NCI-H69 (cell line): ENCODE results near the gene INPP1.

Experiments
- DNase-seq: peaks from one replicate; lab custom pipeline; 2025; lab: John Stamatoyannopoulos, UW

INPP1 gene

GRCh38 chr2:190362894-190363293, 19.5 kb downstream of the INPP1 start:
- DNase-seq, result no peak

GRCh38 chr2:190365499-190366204, 22.3 kb downstream of the INPP1 start:
- peak; percentile 70 for DNase-seq

DNA sequence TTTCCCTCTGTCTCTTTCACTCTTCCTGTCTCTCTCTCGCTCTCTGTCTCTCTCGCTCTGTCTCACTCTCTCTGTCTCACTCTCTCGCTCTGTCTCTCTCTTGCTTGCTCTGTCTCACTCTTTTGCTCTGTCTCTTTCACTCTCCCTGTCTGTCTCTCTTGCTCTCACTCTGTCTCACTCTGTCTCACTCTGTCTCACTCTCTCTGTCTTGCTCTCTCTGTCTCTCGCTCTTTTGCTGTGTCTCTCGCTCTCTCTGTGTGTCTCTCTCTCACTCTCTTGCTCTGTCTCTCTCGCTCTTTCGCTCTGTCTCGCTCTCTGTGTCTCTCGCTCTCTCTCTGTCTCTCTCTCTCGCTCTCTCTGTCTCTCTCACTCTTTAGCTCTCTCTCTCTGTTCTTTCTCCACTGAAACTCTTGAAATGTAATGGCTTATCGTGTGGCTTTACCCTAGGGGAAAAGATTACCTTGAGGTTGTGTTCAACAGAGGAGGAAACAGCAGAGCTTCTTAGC, 22.9 kb downstream of the INPP1 start:
- DNase-seq, result no peak

GRCh38 chr2:190367091-190367490, 23.7 kb downstream of the INPP1 start:
- no peak for DNase-seq

- no peak for DNase-seq
Observed at GRCh38 chr2:190369635-190370034, 26.2 kb downstream of the INPP1 start.

DNA sequence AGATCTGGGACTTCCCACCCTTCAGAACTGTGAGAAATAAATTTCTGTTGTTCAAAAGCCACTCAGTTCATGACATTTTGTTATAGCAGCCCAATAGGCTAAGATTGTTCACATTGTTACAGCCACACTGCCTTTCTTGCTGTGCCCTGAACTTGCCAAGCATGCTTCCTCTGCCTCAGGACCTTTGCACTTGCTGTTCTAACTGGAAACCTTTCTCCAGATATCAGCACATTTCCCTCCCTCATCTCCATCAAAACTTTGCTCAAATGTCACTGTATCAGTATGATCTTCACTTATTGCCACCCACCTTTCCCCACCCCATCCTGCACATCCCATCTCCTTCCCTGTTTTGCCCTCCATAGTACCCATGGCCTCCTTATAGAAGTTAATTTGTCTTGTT, 32.7 kb downstream of the INPP1 start:
- DNase-seq, result no peak

- peak; percentile 39 for DNase-seq
Observed at GRCh38 chr2:190376591-190377245, 33.3 kb downstream of the INPP1 start.

DNA sequence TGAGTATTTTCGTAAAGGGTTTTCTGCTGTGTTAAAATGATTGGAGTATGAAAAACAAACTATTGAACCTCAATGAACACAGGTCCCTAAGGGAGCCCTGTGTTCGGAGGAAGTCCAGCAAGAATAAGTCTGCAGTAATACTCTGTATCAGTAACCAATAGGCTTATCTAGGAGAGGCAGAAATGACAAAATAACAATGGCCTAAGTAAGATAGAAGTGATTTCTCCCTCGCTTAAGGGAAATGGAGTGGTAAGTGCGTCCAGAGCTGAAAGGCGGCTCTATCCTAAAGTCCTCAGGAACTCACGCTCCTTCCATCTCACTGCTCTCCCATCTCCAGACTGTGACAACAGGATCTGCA, 35.5 kb downstream of the INPP1 start:
- no peak for DNase-seq

DNA sequence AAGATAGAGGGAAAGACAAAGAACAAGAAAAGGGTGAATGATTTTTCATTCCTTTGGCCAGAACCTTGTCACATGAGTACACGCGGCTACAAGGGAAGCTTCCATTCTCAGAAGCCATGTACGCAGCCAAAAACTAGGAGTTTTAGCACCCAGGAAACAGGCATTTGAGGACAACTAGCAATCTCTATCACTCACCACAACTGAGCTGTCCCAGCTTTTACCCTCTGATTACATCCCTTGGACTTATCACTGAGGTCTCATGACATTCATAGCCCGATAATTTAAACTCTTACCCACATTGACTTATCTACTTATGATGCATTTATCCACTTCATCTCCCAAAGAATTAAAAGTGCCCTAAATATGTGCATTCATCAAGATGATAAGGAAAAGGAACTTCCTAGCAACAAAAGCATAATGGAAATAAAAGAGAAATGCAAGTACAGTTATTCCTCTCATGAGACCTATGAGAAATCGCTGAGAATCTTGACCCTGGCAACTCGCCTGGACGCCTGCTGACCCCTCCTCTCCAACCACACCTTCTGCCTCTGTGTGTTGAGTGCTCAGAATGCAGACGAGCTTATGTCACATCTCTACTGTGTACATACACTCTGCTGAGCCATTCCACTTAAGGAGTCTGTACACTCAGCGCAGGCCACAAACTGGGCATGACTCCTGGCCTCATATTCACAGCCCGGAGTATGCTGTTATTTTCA, 36.0 kb downstream of the INPP1 start:
- peak; percentile 84 for DNase-seq

GRCh38 chr2:190380962-190381412, 37.6 kb downstream of the INPP1 start:
- no peak for DNase-seq

DNA sequence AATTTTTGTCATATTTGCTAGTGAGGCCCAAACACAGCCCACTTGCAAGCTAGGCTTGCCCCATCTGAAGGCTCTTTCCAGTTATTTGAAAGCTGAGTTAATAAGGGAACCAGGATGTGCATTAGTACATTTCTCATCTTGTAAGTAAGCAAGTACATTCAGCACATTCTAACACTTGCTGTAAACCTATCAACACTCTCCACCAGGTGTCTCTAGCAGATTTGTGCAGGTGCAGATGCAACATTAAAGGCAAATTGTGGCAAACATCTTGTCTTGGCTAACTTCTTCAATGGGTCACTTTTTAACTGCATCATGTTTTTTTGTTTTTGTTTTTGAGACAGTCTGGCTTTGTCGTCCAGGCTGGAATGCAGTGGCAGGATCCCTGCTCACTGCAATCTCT, 39.5 kb downstream of the INPP1 start:
- DNase-seq, result peak; percentile 73

- no peak for DNase-seq
Observed at GRCh38 chr2:190387422-190387821, 44.0 kb downstream of the INPP1 start.

DNA sequence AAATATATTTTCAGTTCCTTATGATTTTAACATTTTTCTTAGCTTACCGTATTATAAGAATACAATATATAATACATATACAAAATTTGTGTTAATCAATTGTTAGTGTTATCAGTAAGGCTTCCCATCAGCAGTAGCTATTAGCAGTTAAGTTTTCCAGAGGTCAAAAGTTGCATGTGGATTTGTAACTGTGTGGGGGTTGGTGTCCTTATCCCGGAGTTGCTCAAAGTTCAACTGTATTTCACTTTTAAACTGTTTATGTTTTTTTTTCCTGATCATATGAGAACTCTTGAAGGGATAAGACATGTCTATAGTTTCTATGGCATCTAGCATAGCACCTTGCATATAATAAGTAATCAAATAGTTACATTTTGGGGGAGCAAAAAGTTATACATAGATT, 52.9 kb downstream of the INPP1 start:
- DNase-seq, result no peak

DNA sequence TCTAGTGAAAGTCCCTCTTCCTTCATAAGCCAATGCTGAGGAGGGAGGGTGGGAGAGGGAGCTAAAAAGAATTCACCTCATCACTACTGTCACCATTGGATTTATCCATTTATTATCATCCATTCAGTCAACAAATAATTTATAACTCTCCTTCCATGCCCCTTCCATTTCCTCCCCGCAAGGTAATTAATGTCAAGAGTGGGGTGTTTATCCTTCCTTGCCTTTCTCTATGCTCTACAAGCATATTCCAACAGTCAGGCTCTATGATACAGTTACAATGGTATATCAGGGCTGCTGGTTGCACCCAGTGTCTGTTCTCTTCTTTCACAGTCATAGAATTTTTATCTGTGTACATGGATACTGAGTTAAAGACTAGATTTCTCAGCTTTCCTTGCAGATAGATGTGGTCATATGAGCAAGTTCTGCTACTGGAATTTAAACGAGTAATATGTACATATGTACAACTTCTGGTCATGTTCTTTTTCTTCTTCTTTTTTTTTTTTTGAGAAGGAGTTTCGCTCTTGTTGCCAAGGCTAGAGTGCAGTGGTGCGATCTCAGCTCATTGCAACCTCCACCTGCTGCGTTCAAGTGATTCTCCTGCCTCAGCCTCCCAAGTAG, 59.7 kb downstream of the INPP1 start:
- DNase-seq, result no peak

DNA sequence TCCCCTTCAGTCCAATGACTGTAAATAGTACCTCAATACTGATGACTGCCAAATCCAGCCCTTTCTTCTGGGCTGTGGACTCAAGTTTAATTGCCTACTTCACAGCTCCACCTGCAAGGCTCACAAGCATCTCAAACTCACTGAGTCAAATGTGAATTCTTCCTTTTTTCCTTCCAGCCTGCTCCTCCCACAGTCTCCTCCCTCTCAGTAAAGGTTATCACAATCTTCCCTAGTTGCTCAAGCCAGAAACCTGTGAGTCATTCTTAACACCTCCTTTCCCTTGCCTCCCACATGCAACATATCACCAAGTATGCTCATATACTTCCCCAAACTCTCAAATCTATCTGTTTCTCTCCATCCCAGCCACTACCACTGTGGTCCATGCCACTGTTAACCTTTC, 61.1 kb downstream of the INPP1 start:
- DNase-seq, result no peak

GRCh38 chr2:190405070-190405469, 61.7 kb downstream of the INPP1 start:
- no peak for DNase-seq

DNA sequence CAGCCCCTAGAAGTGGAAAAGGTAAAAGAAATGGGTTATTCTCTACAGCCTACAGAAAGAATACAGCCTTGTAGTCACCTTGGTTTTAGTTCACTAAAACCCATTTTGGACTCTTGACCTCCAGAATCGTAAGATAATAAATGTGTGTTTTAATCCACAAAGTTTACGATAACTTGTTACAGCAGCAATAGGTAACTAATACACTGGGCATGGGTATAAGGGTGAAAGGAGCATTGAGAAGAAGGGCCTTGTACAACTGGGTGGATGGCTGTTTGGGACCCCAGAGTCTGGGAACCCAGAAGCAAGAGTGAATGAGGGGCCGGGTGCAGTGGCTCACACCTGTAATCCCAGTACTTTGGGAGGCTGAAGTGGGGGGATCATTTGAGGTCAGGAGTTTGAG, 62.6 kb downstream of the INPP1 start:
- DNase-seq, result no peak

- DNase-seq, result no peak
Observed at GRCh38 chr2:190406805-190407204, 63.4 kb downstream of the INPP1 start.

DNA sequence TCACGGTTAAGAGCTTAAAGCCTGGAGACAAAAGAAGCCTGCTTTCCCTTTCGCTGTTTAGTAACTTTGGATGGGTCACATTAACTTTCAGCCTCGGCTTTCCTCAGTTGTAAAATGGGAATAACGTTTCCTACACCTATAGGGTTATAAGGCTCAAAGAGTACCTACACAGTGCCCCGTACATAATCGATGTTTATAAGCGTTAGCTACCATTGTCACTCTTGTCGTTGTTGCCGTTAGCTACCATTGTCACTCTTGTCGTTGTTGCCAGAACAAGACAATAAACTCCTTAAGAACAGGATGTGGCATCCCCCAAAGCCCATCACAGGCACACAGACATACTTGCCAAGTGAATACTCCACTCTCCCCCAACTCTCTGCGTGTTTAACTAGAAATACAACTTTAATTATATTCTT, 63.9 kb downstream of the INPP1 start:
- DNase-seq, result peak; percentile 54

DNA sequence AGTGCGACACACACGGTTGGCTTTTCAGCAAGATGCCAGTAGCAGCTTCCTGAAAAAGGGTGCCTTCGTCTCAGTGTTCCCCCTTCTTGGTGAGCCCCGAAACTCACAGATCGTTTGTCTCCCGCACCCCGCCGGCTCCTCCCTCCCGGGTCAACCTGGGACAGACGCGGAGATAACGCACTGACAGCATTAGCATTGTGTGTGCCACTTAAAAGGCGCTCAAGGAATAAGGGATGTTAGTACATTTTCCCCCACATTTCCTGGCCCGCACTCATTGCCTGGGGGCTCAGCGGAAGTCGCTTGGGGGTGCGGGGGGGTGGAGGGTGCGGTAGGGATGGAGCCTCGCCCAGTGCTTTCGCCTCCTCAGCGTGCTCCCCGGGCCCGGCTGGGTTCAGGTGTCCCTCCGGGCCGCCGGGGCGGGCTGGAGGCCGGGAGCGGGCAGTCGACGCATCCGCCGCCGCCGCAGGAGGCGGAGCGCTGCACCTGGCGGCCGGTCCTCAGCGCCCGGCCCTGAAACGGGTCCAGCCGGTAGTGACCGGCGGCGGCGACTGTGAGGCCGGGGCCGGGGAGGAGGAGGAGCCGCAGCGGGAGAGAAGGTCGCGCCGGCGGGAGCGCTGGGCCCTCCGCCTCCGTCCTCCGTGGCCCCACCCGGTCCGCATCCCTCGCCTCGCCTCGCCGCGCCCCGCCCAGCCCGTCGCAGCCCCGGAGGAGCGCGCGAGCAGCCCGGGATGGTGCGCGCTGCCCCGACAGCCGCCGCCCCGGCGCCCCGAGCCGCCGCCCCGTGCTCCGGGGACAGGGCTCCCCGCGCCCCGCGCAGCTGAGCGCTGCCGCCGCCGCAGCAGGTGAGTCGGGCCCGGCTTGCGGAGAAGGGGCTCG, 64.5 kb downstream of the INPP1 start, which contains the start of gene MFSD6:
TSS of gene MFSD6 (plus strand) at position 694 of the 876 bp plus-strand sequence. CDS start 27,675 bp downstream, outside the sequence.
- peak; percentile 73 for DNase-seq

DNA sequence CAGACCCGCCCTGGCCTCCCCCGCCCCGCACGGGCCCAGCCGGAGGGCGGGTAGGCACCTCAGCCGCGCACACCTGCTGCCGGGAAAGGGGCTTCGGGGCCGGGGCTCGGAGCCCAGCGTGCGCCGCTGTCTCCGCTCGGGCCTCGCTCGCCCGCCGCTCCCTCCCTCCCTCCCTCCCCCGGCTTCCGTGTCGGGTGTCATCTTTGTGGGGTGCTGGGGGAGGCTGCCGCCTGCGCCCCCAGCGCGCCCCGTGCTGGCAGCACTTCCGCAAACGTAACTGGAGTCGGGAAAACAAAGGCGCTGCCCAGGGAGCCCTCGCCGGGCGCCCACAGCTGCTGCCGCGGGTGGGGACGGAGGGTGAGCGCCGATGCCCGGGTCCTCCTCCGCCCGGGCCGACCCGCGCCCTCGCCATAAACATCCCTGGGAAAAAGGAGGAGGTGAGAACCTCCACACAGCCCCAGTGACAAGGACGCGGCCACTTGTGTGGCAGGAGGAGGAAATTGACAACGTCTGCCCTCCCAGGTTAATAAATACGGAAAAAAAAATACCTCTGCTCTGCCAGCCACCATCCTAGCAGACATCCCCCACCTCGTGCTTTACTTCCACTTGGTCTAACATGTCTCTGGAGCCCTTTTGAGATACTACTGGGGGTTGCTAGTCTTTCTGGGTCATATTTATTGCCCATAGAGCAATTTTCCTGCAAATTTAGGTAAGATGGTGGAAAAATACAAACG, 65.3 kb downstream of the INPP1 start:
- peak; percentile 86 for DNase-seq
